ENCODE measurements around the gene KLRC2. TPM values are rescaled to one million over a fixed set of nuclear protein-coding genes. Genes with fewer than 3 reads are reported as not detected.
A peak's percentile ranks its signal among the peaks of the same experiment; 100 is the strongest.
"Not testable (repeated sequence)": the region's sequence is repeated elsewhere in the genome, so short reads cannot be mapped to it uniquely, and the experiment has no call there.

KLRC2 gene
- total and polyA plus RNA-seq, 8 donors = 0.38 to 0.79 (median 0.61) TPM; not detected in 2

DNA sequence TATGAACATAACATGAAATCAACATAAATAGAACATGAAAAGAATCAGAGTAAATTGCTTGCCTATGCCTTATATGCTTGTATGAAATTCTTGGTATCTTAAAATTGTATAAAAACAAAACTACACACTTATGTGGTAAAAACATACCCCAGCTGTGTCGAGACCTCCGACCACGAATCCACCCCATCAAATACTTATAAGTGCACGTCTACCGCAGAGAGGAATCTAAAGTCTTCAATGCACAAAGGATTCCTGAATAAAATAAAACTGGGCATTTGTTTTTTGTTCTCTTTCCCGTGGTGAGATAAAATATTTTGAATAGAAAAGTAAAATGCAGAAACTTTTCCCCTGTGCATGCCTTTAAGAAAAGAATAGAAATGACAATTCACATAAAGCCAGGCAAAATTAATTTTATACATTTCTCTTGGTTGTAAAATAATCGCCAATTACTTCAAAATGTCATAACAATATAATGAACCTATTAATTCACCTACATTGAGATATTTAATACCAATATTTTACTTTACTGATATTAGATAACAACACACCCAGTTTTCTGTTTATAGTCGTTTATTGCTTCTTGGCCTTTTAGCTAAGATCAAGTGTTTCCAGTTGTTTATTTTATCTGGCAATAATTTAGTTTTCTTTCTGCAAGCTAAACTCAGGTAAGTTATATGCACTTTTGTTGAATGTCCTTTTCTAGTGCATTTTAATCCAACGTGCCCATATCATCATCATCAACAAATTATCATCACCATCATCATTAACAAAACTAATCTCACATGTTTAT lies 47.0 kb downstream of the KLRC2 start:
- ATAC-seq (no peak), DNase-seq (no peak)
- no peak overlapping the region for H3K4me3 ChIP-seq
- H3K9me3 ChIP-seq = no peaks in the 10 kb centered on the region
- intact Hi-C loops (cut with DNase I) = no loop called here
- H3K36me3 ChIP-seq = no peaks in the 10 kb centered on the region
- peaks cover 0 to 11% of the 10 kb centered on the region in 2 donors for H3K4me1 ChIP-seq
- TF ChIP-seq CTCF (IDR thresholded peaks at IDR 0.05) = no peak
- no peaks in the 10 kb centered on the region for H3K27me3 ChIP-seq
- H3K27ac ChIP-seq = no peak overlapping the region

DNA sequence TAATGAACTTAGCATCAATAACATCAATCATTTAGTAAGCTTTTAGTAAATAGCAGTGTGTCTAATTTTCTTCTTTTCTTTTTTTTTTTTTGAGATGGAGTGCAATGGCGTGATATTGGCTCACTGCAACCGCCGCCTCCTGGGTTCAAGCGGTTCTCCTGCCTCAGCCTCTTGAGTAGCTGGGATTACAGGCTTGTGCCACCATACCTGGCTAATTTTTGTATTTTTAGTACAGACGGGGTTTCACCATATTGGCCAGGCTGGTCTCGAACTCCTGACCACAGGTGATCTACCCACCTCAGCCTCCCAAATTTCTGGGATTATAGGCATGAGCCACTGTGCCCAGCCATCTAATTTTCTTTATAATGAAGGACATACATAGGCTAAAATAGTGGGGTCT lies 48.3 kb downstream of the KLRC2 start:
- DNase-seq; H3K9me3 ChIP-seq; H3K36me3 ChIP-seq; H3K27ac ChIP-seq; ATAC-seq; H3K4me1 ChIP-seq; H3K27me3 ChIP-seq; intact Hi-C loops (cut with DNase I): not testable (repeated sequence)
- H3K4me3 ChIP-seq = peak overlapping the region in 1 of 2 donors; percentile 1

- H3K4me3 ChIP-seq = no peak overlapping the region
- ATAC-seq (no peak), DNase-seq (no peak)
- H3K27ac ChIP-seq = no peak overlapping the region
- H3K27me3 ChIP-seq = no peaks in the 10 kb centered on the region
- peaks cover 0 to 2% of the 10 kb centered on the region in 2 donors for H3K4me1 ChIP-seq
- TF ChIP-seq CTCF (IDR thresholded peaks at IDR 0.05) = no peak
- H3K9me3 ChIP-seq = no peaks in the 10 kb centered on the region
- intact Hi-C loops (cut with DNase I) = no loop called here
- no peaks in the 10 kb centered on the region for H3K36me3 ChIP-seq
These were observed 49.0 kb downstream of the KLRC2 start for GRCh38 chr12:10386857-10387256.

DNA sequence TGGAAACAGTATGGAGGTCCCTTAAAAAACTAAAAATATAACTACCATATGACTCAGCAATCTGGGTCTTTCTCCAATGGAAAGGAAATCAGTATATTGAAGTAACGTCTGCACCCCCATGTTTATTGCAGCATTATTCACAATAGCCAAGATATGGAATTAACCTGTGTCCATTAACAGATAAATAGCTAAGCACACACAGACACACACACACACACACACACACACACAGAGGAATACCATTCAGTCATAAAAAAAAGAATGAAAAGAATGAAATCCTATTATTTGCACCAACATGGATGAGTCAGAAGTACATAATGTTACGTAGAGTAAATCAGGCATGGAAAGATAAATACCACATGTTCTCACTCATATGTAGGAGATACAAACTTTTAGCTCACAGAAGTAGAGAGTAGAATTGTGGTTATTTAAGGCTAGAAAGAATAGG lies 50.6 kb downstream of the KLRC2 start:
- intact Hi-C loops (cut with DNase I) = no loop called here
- no peak overlapping the region for H3K4me3 ChIP-seq
- no peak for TF ChIP-seq CTCF (IDR thresholded peaks at IDR 0.05)
- no peaks in the 10 kb centered on the region for H3K36me3 ChIP-seq
- DNase-seq = no peak
- ATAC-seq = no peak
- no peak overlapping the region for H3K27ac ChIP-seq
- no peaks in the 10 kb centered on the region for H3K4me1 ChIP-seq
- no peaks in the 10 kb centered on the region for H3K9me3 ChIP-seq
- no peaks in the 10 kb centered on the region for H3K27me3 ChIP-seq

DNA sequence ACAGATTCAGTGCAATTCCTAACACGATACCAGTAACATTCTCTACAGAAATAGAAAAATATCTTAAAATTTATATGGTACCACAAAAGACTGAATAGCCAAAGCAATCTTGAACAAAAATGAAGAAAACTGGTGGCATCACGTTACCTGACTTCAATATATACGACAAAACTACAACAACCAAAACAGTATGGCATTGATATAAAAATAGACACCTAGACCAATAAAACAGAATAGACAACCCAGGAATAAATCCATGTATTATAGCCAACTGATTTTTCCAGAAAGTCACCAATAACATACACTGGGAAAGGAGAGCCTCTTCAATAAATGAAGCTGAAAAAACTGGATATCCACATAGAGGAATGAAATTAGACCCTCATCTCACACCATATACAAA lies 51.6 kb downstream of the KLRC2 start:
- no peak for ATAC-seq
- H3K9me3 ChIP-seq = no peaks in the 10 kb centered on the region
- TF ChIP-seq CTCF (IDR thresholded peaks at IDR 0.05) = no peak

More for the DNA sequence above, 51.6 kb downstream of the KLRC2 start:
- intact Hi-C loops (cut with DNase I) = no loop called here
- no peak for DNase-seq
- Histone ChIP-seq H3K4me3 (no peak overlapping the region), H3K27ac (no peak overlapping the region), H3K27me3 (no peaks in the 10 kb centered on the region), H3K4me1 (no peaks in the 10 kb centered on the region), H3K36me3 (no peaks in the 10 kb centered on the region)
